Bronchial epithelial cell (primary cell): ENCODE results near the gene PLD4. TPM values are rescaled to one million over a fixed set of nuclear protein-coding genes. Genes with fewer than 3 reads are reported as not detected.

ENCODE experiments used
- DNase-seq: peaks from one replicate; pipeline ENCODE4 v3.0.0-alpha.2; 2010; ENCODE audit warnings: low read depth
- FAIRE-seq: peaks from 2 replicates; lab custom pipeline; 2011; peaks lifted over from hg19 to GRCh38; lab: Jason Lieb, UNC
- H3K27me3 ChIP-seq: 2 replicates; pipeline ENCODE4 v1.5.1; 2011; ENCODE audit warnings: low read length; ENCODE audit not compliant: control insufficient read depth, insufficient read depth
- H3K36me3 ChIP-seq: 2 replicates; pipeline ENCODE4 v1.5.1; 2011; ENCODE audit warnings: low read length; ENCODE audit not compliant: control insufficient read depth, insufficient read depth
- H3K4me3 ChIP-seq: 2 replicates; pipeline ENCODE4 v1.5.1; 2011; ENCODE audit warnings: mild to moderate bottlenecking, low read depth, low read length, control low read depth
- CTCF ChIP-seq: IDR thresholded peaks from 2 replicates; pipeline ENCODE4 v1.5.1; 2011; ENCODE audit warnings: mild to moderate bottlenecking, moderate library complexity, low read length, control low read depth, inconsistent platforms; ENCODE audit not compliant: insufficient read depth, severe bottlenecking
- total RNA-seq: library from RNA; depleted of rRNA; stranded (reverse); fragments of >200 nt; gene quantifications from 2 replicates; pipeline ENCODE4 v1.2.1, GENCODE V29; 2014

Gene PLD4
- total RNA-seq, 1 donor from 2014 or later: not detected

- no peak overlapping the region for H3K4me3 ChIP-seq
- no peak for TF ChIP-seq CTCF
- DNase-seq (no peak), FAIRE-seq (no peak)
- H3K36me3 ChIP-seq: peaks cover 30% of the 10 kb centered on the region
- H3K27me3 ChIP-seq: no peaks in the 10 kb centered on the region
Observed at GRCh38 chr14:104892531-104893434, 31.9 kb upstream of the PLD4 start.

GRCh38 chr14:104893435-104894207, 31.1 kb upstream of the PLD4 start:
- no peak for DNase-seq
- TF ChIP-seq CTCF: no peak
- no peak for FAIRE-seq
- H3K4me3 ChIP-seq: no peak overlapping the region
- H3K27me3 ChIP-seq: no peaks in the 10 kb centered on the region
- H3K36me3 ChIP-seq: peaks cover 24% of the 10 kb centered on the region

GRCh38 chr14:104894331-104895206, 30.1 kb upstream of the PLD4 start:
- Histone ChIP-seq H3K27me3 (no peaks in the 10 kb centered on the region), H3K36me3 (peaks cover 17% of the 10 kb centered on the region), H3K4me3 (no peak overlapping the region)
- FAIRE-seq: no peak
- TF ChIP-seq CTCF: no peak
- DNase-seq: no peak

GRCh38 chr14:104895207-104895785, 29.4 kb upstream of the PLD4 start:
- H3K27me3 ChIP-seq: no peaks in the 10 kb centered on the region
- TF ChIP-seq CTCF: no peak
- H3K4me3 ChIP-seq: no peak overlapping the region
- DNase-seq (no peak), FAIRE-seq (no peak)
- H3K36me3 ChIP-seq: peaks cover 17% of the 10 kb centered on the region
